CD4-positive, alpha-beta T cell treated with Interleukin-10 for 1 hour (primary cell): ENCODE results near the gene CHST4.
"Not testable (repeated sequence)": the region's sequence is repeated elsewhere in the genome, so short reads cannot be mapped to it uniquely, and the experiment has no call there.

Source experiments
- DNase-seq: peaks from one replicate; pipeline ENCODE4 v3.0.0-alpha.2; 2020

The CHST4 gene

DNA sequence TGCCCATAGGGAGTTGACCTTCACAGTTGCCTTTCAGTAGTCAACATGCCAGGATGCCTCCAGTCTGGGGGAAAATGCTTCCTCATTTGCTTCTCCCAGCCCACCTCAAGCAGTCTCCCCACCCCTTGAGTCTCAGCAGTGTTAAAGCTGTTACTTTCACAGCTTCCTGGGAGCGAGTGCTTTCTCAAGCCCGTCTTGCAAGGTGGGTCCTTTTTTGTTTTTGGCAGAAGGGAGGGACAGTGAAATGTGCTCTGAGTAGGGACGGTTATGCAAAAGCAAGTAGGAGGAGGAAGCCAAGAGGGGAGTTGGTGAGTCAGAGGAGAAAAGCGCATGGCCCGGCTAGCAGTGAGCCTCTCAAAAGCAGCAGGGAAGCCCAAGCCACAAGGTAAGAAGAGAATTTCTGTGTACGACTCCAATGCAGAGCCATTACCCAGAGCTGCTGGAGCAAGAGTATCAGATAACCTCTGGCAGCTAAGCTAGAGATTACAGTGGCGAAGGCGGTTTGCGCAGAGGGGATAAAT, at the start of gene CHST4:
TSS of gene CHST4 (plus strand) at position 316 of the 521 bp plus-strand sequence. CDS start 10,252 bp downstream, outside the sequence.
- DNase-seq = no peak

DNA sequence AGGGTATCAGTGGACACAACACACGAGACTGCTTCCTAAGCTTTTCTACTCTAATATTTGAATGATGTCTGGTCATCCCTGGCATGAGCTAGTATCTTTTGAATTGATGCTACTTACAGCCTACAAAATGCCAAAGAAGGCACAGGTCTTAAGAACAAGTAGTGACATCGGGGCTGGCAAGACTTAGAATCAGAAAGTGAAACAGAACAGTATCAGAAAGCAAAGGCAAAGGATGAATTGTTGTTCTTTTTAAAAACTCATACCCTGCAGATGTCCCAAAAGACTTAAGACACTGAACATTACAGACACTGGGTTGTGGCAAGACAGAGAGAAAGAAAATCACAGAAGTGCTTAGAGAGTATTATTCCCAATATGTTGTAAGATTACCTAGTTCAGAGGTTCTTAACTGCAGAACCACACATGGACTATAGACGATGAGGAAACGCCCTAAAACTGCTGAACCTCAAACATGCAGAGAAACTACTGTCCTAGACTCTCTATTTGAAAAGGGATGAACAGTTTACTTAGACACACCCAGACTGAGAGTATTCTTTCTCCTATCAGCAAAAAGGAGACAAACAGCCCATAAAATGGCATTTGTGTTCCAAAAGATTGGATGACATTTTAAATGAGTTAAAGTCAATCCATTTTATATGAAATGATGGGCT, 49.6 kb upstream of the CHST4 start:
- no peak for DNase-seq

DNA sequence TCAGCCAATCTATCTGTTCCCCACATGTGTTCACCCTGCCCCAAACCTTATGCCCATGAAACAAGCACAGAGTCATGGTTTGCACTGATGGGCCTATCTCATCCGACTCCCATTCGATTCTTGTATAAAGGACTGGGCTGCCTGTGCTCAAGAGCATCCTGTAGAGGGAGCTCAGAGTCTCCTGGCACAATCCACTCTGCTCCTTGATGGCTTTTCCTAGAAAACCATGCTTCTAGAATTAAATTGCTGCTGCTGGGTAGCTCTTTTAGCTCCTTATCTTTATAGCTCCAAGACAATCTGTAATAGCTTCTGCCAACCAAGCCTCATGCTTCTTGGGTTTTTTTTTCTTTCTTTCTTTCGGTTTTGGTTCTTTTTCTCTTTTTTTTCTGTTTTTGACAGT, 46.8 kb upstream of the CHST4 start:
- DNase-seq = no peak

DNA sequence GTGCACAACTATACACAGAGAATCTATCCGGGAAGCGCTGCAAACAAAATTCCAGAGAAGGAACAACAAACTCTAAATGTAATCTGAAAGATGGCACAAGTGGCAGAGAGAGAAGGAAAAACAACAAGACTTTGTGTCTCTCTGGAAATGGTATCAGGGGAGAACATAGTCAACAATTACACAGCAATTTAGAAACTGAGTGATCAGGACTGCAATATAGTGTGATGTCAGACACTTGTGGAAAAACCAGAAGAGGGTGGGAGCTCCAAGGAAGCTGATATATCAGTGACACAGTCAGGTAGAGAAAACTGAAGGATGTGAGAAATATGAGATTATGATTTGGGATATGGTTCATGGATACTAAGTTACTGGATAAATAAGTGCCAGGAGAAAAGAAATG, 45.3 kb upstream of the CHST4 start:
- DNase-seq = no peak

DNA sequence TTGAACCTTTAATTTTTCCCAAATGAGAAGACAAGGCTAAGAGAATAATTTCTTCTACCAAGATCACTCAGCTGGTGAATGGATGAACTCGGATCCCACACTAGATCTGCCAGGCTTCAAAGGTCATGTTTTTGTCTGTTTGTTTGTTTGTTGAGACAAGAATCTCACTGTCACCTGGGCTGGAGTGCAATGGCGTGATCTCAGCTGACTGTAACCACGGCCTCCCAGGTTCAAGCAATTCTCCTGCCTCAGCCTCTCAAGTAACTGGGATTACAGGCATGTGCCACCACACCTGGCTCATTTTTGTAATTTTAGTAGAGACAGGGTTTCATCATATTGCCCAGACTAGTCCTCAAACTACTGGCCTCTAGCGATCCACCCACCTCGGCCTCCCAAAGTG, 43.7 kb upstream of the CHST4 start:
- no peak for DNase-seq

DNA sequence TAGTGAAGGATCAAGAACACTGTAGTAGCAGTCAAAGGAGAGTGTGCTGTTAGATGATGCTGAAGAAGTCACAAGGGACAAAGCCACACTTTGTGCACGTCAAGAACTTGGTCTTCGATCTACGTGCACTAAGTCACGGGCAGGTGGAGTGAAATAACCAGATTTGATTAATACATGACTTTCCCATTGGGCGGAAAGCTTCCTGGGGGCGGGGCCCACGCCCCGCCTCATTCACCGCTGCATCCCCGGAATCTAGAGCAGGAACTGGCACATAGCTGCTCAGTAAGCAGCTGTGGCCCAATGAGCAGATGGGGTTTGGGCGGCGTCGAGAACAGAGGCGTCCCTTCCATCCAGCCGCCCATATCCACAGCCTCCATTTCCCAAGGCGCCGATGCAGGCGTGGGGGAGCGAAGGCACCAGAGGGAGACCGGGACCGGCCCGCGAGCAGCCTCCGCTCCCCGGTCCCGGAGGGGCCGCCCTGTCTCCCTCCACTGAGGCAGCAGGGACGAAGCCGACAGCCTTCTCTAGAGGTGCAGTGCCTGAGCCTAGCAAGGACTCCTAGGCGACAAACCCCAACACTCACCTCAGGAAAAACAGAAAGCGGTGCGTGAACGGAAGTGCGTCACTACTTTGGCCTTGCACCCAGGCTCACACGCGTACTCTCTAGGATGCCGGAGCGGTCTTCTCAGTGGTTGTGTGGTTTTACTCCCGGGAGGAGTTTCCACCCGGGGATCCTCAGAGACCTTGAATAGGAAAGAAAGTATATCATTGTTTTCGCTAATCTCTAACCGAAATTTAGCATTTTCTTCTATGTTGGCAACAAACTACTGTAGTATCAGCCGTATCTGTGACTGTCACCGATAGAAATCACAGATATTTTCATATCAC, 42.0 kb upstream of the CHST4 start:
- DNase-seq = peak; percentile 87

DNA sequence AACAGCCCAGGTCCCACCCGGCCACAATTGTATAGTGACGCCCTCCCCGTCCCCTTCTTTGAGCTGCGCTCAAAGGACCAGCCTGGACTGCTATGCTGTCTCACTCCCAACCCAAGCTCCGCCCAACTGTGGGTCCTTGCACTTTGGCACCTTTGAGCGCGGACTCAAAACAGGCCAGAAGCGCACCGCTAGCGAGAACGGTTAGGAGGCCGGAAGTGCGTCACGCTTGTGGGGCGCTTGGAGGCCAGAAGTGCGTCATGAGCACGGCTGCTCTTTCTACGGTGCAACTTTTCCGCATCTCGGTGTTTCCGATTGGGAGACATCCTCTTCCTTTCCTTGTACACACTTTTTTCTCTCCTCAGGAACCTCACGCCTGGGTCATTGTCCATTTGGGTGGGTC, 37.1 kb upstream of the CHST4 start, which contains the start of gene ZNF19:
TSS of gene ZNF19 (minus strand) at position 203 of the 400 bp plus-strand sequence. CDS start 7,210 bp downstream, outside the sequence.
- no peak for DNase-seq

DNA sequence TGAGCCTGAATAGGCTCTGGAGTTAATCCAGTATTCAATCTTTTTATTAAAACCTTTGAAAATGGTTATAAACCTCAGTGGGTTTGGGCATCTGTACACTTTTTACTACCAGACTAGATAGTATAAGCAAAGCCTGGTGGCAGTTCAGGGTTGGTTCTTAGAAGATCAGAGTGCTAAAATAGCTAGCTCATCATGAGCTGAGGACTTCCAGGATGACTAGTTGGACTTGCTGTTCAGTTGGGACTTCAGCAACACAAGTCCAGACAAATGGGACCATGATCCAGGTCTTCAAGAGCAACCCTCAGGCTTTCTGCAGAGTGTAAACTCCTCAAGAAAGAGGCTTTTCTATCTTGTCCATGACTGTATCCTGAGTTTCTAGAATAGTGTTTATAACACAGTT, 35.9 kb upstream of the CHST4 start:
- no peak for DNase-seq

DNA sequence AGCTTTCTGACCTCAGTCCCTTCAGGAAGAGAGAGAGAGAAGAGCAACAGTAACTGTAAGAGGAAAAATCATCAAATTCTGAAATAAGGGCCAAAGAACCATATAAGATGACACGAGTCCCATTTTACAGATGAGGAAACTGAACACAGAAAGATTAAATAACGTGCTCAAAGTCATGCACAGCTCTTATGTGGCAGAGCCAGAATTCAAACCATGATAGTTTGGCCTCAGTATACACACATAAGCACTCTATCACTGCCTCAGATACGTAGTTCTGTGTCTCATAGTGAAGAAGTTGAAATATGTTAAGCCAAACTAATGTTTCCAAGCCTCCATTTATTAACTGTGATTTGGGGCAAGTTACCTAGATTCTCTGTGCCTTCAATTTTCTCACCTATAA, 35.2 kb upstream of the CHST4 start:
- no peak for DNase-seq

DNA sequence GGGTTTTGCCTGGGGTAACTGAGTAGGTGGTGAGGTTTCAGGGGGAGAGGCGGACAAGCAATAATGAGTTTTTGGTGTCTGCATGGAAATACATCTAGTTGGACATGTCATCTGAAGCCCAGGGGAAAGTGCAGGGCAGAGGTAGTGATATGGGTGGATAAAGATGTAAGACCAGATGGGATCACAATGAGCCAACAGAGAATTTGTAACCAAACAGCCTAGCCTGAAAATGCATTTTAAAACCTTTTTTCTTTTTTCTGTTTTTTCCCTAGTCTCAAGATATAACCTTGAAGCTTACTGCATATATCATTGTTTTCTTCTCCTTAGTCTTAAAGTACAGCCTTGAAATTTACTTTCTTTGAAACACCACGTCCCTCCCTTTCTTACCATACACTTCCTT, 33.4 kb upstream of the CHST4 start:
- no peak for DNase-seq

DNA sequence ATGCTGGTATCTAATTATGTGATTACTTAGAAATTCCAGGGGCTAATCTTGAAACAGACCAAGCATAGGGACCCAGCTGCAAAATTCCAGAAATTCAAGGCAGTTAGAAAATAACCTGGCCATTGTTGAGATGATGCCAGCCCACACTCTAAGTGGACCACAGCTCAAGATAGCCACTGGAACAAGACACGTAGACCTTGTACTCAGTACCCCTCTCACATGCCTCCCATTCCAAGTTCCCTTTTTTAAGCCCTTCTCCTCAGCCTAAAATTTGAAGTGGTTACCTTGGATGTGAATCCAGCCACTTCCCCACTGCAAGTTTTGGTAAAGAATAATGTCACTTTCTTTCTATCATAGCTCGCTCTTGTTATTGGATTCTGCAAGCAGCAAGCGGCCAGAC, 33.0 kb upstream of the CHST4 start:
- DNase-seq = no peak

DNA sequence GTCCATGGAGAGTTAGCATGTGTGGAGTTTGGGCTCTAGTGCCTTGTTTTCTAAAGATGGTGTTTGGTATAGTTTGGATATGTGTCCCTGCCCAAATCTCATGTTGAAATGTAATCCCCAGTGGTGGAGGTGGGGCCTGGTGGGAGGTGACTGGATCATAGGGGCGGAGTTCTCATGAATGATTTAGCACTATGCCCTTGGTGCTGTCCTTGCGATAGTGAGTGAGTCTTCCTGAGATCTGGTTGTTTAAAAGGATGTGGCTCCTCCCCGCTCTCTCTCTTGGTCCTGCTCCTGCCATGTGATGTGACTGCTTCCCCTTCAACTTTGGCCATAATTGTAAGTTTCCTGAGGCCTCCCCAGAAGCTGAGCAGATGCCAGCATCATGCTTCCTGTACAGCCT, 28.2 kb upstream of the CHST4 start:
- no peak for DNase-seq

DNA sequence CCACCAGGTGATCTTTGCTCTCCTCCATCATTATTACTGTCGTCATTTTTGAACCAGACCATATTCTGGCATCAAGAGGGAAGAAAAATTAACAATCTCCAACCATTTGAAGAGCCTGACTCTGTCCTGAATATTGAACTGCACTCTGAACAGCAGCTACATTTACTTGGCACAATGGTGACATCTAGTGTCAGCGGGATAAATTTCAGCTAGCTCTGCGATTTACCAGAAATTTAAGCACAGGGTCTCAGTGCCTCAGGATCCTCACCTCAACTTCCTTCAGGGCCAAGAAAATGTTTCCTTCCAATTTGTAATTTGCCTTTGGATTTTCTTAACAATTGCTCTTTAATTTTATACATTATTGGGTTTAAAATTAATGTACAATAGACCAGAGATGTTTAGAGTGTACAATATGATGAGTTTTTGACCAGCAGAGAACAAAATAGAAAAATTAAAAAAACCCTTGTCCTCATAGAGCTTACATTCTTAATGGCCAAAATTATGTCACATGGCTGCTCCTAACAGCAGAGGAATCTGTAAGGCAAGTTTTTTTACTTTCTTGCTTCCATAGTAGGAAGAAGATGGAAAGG, 26.4 kb upstream of the CHST4 start:
- DNase-seq = peak; percentile 67

DNA sequence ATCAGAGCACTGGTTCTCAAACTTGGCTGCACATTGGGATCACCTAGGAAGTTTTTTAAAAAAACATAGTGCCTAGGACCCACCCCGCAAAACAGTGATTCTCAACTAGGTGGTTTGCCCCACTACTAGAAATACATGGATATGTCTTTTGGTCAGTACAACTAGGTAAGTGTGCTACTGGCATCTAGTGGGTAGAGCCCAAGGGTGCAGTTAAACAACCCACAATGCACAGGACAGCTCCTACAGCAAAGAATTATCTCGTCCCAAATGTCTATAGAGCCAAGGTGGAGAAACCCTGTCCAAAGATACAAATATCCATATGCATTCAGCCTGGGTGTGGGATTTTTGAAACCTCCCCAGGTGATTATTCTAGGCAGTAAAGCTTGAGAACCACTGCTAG, 25.3 kb upstream of the CHST4 start:
- no peak for DNase-seq

DNA sequence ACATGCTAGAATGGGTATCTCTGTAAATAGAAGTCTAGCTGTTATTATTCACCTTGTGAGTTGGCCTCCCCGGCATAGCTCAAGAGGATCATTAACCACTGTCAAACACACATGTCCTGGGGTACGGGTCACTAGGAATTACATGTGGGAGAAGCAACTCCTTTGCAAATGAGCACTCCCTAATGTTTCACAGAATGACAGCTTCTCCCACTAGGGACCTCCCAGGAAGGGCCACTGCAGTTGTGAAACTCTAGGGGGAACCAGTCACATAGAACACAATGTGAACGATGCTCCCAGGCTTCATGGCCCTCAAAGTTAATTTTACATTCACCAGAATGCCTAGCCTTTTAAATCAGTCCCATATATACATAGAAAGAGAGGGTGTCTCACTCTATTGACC, 24.7 kb upstream of the CHST4 start:
- no peak for DNase-seq

DNA sequence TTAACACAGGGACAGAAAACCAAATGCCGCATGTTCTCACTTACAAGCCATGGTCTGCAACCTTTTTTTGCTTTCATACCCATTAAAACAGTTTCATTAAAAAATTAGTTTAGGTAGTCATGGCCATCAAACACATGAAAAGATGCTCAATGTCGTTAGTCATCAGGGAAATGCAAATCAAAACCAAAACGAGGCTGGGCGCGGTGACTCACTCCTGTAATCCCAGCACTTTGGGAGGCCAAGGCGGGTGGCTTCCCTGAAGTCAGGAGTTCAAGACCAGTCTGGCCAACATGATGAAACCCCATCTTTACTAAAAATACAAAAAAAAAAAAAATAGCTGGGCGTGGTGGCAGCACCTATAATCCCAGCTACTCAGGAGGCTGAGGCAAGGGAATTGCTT, 22.2 kb upstream of the CHST4 start:
- DNase-seq = not testable (repeated sequence)

DNA sequence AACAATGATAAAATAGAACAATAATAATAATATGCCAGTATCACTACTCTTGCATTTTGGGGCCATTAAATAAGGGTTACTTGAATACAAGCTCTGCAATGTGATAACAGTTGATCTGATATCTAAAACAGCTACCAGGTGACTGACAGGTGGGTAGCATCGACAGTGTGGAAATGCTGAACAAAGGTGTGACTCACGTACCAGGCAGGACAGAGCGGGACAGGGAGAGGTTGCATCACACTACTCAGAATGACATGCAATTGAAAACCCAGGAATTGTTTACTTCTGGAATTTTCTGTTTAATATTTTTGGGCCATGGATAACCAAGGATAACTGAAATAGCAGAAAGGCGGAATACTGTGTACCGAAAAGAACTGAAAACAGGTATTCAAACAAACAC, 21.3 kb upstream of the CHST4 start:
- DNase-seq = no peak

DNA sequence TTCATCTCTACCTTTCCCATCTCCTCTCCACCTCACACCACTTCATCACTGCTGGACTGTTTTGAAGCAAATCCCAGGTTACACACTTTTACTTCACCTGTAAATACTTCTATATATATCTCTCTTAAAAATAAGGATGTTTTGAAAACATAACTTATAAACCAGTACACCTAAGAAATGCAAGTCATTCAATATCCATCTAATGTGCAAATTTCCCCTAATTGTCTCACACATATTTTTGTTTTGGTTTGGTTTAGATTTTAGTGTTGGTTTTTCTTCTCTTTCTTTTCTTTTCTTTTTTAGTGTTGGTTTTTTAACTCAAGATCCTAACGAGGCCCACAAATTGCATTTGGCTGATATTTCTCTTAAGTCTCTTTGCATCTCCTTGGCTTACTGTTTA, 19.2 kb upstream of the CHST4 start:
- no peak for DNase-seq

DNA sequence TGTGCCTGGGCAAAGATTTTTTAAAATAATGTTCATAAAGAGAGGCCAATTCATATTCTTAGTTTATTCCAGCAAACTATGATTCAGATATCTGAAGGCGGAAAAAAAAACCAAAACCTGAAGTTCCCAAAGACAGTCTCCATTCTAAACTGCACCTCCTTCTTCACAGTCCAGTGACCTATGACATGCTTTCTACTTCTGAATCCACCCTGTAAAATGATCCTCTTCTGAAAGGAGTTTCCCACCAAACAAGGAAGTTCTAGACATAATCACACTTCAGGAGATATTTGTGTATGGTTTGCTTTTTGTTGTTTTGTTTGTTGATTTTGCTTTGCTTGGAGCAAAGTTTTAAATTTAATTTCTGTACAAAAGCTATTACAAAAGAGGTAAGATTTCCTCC, 12.9 kb upstream of the CHST4 start:
- DNase-seq = no peak

DNA sequence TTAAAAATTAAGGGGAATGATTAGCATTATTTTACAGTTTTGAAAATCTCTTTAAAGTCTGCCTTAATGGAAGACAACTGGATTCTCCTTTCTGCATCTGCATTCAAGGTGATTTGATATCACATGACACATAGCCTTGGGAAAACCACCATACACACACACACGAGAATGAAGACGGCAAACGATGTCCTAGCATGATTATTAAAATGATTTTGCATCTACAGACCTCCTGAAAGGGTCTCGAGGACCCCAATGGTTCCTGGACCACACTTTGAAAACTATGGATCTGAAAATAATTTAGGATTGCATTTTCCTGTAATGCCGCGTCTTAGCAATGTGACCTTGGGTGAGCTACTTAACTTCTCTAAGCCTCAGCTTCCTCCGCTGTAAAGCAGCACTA, 11.8 kb upstream of the CHST4 start:
- no peak for DNase-seq

DNA sequence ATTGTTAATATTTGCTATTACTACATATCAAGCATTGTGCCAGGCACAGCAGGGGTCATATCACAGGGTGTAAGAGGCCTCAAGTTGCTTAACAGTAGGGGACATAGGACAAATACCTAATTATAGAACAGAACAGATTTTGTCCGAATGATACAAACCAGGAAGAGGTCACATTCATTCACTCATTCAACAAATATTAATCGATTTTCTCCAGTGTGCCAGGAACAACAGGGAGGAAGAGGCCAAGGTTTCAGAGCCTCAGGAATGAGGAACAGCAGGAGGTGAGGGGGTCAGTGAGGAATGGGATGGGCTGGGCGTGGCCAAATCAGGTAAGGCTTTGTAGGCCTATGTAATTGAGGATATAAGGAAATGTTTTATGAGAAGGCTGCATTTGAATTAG, 11.2 kb upstream of the CHST4 start:
- no peak for DNase-seq

DNA sequence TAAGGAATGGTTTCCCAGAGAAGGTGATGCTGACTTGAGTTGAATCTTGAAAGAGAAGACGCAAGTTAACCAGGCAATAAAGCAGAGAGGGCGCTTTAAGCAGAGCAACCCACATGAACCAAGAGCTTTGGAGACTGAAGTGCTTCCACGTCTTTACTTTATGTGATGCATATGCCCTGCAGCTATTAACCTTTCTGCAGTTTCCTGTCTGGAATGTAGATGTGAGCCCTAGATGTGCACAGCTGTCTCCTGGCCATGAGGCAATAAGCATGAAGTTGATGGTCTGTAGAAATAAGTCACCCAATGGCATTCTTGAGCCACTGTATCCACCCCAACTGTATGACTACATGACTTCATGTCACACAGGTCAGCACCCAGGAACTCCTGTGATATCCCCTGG, 5.7 kb upstream of the CHST4 start:
- DNase-seq = no peak
